GM19452 (cell line): ENCODE results near the gene SLAMF1.
"Not testable (repeated sequence)": the region's sequence is repeated elsewhere in the genome, so short reads cannot be mapped to it uniquely, and the experiment has no call there.

Source experiments
- ATAC-seq: cut with Tn5 transposase; IDR thresholded peaks from one replicate; pipeline ENCODE4 v1.9.1; 2021; ENCODE audit not compliant: unreplicated experiment

The SLAMF1 gene

GRCh38 chr1:160567858-160568682, 78.8 kb downstream of the SLAMF1 start:
- no peak for ATAC-seq

GRCh38 chr1:160567341-160567740, 79.5 kb downstream of the SLAMF1 start:
- no peak for ATAC-seq

GRCh38 chr1:160565564-160565963, 81.3 kb downstream of the SLAMF1 start:
- ATAC-seq, result no peak

GRCh38 chr1:160563230-160563629, 83.6 kb downstream of the SLAMF1 start:
- not testable (repeated sequence) for ATAC-seq

- not testable (repeated sequence) for ATAC-seq
Measured at GRCh38 chr1:160562745-160563144, 84.1 kb downstream of the SLAMF1 start.

GRCh38 chr1:160560806-160561205, 86.0 kb downstream of the SLAMF1 start:
- ATAC-seq, result no peak

- no peak for ATAC-seq
Measured at GRCh38 chr1:160560045-160560705, 86.7 kb downstream of the SLAMF1 start.

- not testable (repeated sequence) for ATAC-seq
Measured at GRCh38 chr1:160559437-160559836, 87.4 kb downstream of the SLAMF1 start.

- ATAC-seq, result no peak
Measured at GRCh38 chr1:160558660-160559380, 88.0 kb downstream of the SLAMF1 start.
